ELF-1 (cell line): ENCODE measurements around the gene SEPTIN2.
"Not testable (repeated sequence)": the region's sequence is repeated elsewhere in the genome, so short reads cannot be mapped to it uniquely, and the experiment has no call there.

ENCODE experiments used
- DNase-seq: peaks from one replicate; pipeline ENCODE4 v3.0.0-alpha.2; 2016; ENCODE audit warnings: low read depth, low spot score

SEPTIN2 gene

DNA sequence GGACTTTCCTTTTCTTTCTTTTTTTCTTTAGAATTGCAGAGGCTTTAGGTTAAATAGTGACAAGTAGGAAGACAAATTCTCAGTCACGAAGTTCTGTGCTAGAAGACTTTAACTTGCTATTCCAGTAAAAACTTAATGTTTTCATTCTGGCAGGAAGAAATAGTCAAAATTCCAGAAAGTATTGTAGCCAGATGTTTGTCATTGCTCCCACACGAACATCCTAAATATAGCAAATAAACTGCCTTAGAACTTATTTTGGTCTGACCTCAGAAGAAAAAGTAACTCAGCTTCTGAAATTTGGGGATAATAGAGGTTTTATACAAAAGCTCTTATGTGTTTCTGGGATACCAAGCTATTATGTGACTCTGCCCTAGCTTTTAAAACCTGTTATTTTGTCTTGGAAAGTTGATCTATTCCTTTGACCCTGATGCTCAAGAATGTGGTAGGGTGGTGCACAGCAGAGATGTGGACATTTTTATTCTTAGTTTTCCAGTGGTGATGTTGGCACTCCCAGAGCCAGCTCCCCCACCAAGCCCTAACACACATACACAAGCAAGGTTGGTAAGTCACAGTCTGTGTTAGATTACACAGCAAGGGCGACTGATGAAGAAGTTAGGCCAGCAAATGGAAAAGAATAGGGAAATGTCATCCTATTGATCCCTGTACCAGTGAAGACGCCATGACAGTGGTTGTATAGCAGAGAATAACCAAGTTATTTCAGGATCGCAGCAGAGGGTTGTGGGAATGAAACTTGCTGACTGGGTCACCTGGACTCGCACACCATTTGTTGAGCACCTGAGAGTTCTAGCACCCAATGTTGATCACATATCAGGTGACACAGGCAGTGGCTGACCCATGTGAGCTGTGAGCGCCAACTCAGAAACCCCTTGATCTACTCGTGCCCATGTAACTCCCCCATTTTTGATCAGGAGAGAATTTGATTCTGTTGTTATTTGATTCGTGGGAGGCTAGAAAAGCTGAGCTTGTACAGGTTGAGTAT lies 64.1 kb downstream of the SEPTIN2 start:
- no peak for DNase-seq

DNA sequence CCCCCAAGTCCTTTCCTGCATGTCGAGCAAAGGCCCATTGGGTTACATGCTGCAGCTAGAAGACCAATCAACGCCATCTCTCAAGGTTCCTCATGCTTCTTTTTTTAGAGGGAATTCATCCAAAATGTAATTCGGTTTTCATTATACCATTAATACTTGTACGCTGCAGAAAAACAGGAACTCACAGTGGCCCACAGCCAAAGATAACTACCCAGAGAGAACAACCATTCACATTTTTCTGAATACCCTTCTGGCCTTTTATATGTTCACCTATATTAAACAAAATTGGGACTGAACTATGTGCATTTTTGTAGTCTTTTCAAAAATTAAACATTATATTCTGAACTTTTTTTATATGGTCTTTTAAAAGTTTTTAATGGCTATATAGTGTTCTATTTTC lies 66.1 kb downstream of the SEPTIN2 start:
- no peak for DNase-seq

DNA sequence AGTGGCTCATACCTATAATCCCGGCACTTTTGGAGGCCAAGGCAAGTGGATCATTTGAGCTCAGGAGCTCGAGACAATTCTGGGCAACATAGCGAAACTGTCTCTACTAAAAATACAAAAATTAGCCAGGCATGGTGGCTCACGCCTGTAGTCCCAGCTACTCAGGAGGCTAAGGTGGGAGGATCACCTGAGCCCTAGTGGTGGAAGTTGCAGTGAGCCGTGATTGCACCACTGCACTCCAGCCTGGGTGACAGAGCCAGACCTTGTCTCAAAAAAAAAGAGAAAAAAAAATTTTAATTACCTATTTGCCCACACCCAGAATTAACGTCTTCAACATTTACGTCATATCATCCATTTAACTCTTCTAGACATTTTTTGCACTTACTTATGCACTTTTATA lies 69.7 kb downstream of the SEPTIN2 start:
- DNase-seq: not testable (repeated sequence)

DNA sequence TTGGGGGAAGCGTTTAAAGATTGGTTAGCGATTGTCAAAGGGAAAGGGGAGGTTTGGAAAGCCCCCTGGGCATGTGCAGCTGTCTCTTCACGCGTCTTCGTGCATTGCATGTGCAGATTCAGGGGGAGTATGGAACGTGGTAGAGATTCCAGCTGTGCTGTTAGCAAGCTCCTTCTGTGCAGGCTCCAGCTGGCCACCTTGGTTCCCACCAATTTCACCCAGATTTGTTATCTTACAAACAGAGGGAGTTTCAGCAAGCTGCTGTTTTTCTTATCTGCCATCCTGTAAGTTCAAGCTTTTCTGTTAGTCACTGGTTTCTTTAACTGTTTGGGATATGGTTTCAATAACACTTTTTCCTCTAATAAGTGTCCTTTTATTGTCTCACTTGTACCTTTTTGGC lies 70.8 kb downstream of the SEPTIN2 start:
- no peak for DNase-seq

DNA sequence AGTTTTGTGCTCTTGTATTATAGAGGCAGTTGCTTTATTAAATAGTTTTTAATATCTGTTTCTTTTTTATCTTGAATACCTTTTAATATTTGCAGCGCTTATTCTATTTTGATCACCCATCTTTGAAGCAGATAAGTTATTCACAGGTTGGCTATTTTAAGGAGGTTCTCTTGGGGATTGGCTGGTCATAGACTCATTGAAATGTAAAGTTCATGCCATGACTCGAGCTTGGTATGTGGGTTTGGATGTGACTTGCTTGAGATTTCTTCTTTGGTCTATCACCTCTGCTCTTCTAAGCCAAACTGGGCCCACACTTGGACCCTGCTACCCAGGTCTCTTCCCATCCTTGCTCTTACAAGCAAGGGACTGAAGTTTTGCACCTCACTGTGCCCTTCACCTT lies 74.0 kb downstream of the SEPTIN2 start:
- DNase-seq: no peak

DNA sequence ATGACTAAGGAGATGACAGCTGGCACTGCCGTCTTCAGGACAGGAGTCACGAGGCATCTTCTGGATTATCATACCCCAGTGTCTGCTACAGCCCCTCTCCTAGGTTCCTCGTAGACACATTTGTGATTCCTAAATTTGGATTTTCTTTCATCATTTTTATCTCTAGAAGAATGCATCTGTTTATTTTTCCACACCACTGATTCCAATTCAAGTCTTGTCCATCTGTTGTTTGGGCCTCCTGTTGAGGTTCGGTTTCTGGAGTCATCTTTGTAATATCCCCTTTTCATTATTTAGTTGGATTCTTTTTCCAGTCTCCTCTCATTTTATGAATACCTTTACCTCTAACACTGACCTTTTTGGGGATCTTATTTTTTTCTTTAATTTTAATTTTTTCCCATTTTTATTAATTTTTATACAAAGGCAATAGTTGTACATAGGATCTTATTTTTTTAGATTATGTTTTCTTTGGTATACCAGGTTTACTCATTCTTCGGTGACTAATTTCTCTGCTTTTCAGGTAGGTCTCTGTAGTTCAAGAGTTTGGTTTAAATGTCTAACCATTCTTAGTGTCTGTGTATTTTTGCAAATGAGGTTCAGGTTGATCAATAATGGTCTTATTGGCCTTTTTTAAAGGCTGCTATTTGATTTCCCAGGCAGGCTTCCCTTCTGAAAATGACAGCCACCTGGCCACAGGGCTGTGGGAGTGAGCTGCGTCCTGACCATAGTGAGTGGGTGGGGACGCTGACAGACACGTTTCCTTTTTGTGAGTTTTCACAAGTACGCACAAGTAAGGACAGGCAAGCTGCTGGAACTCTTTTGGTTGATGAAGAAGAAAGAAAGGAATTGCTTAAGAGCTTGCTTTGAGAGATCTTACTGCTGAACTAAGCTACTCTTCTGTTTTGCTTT lies 74.8 kb downstream of the SEPTIN2 start:
- no peak for DNase-seq

DNA sequence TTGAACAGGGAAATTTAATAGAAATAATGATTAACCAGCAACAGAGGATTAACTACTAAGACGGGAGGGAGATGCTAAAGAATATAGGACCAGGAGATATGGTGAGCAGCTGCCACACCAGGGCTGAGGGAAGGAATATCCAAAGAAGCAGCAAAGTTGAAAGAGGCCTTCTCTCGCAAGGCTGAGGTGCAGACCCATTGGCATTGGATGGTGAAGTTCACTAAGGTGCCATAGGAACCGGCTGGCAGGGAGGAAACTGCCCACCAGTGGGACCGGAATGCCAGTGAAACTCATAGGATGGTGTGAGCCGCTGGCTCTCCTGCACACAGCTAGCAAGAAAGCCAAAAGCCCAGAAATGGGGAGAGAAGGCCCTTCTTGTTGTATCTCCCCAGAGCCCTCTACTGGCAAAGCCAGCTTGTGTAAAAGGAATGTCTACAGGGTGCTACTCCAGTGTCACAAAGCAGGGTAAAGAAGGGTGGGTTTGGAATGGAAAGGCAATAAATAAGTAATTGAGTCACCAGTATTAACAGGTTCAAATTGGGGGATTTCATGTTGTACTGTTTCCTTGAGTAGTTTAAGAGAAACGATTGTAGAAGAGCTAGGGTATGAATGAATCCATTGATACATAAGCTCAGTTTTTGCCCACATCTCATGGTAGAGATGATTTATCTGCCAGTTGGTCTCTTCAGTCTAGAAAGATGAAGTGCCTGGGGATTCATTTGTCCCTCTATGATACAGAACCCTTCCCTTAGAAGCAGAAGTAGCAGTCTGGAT lies 76.4 kb downstream of the SEPTIN2 start:
- peak; percentile 38 for DNase-seq

DNA sequence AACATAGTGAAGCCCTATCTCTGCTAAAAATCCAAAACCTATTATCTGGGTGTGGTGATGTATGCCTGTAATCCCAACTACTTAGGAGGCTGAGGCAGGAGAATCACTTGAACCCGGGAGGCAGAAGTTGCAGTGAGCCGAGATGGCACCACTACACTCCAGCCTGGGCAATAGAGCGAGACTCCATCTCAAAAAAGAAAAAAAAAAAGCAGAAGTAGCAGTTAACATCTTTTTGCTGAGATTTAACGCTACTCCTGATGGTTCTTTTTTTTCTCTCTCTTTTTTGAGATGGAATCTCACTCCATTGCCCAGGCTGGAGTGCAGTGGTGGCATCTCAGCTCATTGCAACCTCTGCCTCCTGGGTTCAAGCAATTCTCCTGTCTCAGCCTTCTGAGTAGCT lies 77.0 kb downstream of the SEPTIN2 start:
- DNase-seq: not testable (repeated sequence)

DNA sequence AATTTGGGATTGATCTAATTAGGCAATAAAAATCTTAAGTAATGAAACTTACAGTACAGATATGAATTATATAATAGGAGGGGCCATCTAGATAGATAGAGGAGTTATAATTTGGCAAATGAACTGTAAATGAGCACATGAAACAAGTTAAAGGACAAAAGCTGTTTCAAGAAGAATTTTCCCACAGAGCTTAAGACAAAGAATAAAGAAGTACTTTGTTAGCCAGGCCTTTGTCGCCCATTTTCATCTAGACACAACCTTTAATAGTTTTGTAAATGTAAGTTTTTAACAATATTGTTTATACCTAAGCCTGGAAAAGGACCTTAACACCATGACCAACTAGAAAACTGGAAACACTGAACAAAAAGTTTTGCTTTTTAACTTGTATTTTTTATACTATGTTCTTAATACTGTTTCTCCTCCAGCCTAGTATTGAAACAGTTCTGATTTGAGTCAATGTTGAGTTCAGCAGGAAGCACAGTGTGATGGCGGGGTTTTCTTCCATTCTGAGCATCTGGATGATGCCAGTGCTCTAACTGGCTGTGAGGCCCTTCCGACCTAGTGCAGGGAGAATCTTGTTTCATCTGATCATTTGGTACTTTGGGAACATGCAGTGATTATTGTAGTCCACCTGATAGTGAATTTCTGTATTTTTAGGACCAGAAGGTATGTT lies 77.9 kb downstream of the SEPTIN2 start:
- no peak for DNase-seq

DNA sequence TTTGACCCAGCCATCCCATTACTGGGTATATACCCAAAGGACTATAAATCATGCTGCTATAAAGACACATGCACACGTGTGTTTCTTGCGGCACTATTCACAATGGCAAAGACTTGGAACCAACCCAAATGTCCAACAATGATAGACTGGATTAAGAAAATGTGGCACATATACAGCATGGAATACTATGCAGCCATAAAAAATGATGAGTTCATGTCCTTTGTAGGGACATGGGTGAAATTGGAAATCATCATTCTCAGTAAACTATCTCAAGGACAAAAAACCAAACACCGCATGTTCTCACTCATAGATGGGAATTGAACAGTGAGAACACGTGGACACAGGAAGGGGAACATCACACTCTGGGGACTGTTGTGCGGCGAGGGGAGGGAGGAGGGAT lies 81.1 kb downstream of the SEPTIN2 start:
- DNase-seq: not testable (repeated sequence)

DNA sequence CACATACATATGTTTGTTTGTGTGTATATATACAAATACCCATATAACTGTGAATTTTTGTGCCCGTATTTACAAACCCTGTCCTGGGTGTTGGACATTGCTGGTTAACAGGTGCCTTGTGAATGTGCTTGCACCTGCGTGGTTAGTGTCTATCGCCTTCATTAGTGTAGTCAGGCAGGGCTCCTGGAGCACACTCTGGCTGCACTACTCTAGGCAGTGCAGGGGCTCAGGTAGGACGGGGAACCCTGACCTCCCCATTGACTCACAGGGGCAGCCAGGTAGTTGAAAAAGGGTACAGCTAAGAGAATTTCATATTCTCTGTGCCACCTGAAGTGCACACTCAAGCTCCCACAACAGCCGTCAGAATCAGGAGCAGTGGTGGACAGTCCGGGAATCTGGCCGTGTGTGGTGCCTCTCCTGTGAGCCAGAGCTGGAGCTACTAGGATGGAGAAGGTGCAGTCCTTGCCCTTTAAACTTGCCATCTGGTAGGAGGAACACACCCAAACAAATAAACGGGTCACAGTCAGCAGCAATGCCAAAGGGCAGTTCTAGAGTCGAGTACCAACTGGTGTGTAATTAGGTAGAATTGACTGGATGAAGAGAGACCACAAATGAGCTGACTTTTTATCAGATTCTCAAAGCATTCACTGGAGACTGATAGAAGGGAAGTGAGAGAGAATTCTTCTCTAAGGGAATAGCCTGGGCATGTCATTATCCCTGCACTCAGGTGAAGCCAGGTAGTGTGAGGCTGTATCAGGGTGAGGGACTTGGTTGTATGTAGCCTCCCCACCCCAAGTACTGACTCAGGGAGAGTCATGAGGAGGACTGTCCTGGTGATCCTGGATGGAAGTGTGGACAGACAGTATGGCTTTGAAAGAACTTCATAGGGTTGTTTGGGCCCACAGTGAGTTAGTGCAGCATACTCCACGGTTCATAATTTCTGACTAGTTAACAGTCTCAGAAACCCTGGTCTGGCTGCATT lies 84.5 kb downstream of the SEPTIN2 start:
- DNase-seq: no peak
